Stimulated activated CD4-positive, alpha-beta T cell treated with anti-CD3 and anti-CD28 coated beads, TNF-alpha, amount 100 ng/mL, for 1 hour (primary cell): ENCODE data around the gene RTEL1.
"Not testable (repeated sequence)": the region's sequence is repeated elsewhere in the genome, so short reads cannot be mapped to it uniquely, and the experiment has no call there.

Experiments used
- DNase-seq, 3 donors: peaks; one replicate each; pipeline ENCODE4 v3.0.0-alpha.2; 2020; ENCODE audit warnings: low read depth in 3 of 3, low spot score in 1 of 3

The RTEL1 gene

GRCh38 chr20:63668351-63668750 lies 10.2 kb downstream of the RTEL1 start:
- no peak for DNase-seq

- not testable (repeated sequence) for DNase-seq
Observed at GRCh38 chr20:63671695-63672094, 13.6 kb downstream of the RTEL1 start.

GRCh38 chr20:63672666-63673065 lies 14.6 kb downstream of the RTEL1 start:
- no peak for DNase-seq

- no peak for DNase-seq
Observed at GRCh38 chr20:63673951-63674350, 15.8 kb downstream of the RTEL1 start.

- no peak for DNase-seq
Observed at GRCh38 chr20:63675681-63676368, 17.7 kb downstream of the RTEL1 start.

GRCh38 chr20:63678071-63678470 lies 20.0 kb downstream of the RTEL1 start:
- no peak for DNase-seq

GRCh38 chr20:63678667-63679465 lies 20.8 kb downstream of the RTEL1 start:
- no peak for DNase-seq

- DNase-seq = no peak
Observed at GRCh38 chr20:63679799-63680305, 21.7 kb downstream of the RTEL1 start.

GRCh38 chr20:63680427-63680826 lies 22.3 kb downstream of the RTEL1 start:
- no peak for DNase-seq

GRCh38 chr20:63680857-63681608 lies 22.9 kb downstream of the RTEL1 start:
- DNase-seq = no peak

- DNase-seq = no peak
Observed at GRCh38 chr20:63681609-63682142, 23.6 kb downstream of the RTEL1 start.

- DNase-seq = no peak
Observed at GRCh38 chr20:63682384-63683139, 24.4 kb downstream of the RTEL1 start.

- no peak for DNase-seq
Observed at GRCh38 chr20:63685269-63686026, 27.3 kb downstream of the RTEL1 start.

- no peak for DNase-seq
Observed at GRCh38 chr20:63686094-63686491, 28.0 kb downstream of the RTEL1 start.

- peak in 1 of 3 donors; percentile 38 for DNase-seq
Observed at GRCh38 chr20:63686492-63687321, 28.6 kb downstream of the RTEL1 start.

- DNase-seq = no peak
Observed at GRCh38 chr20:63687419-63688178, 29.5 kb downstream of the RTEL1 start.

GRCh38 chr20:63688228-63689045 lies 30.3 kb downstream of the RTEL1 start:
- no peak for DNase-seq
